Measurements from ENCODE around the gene TMEM245. TPM values are rescaled to one million over a fixed set of nuclear protein-coding genes. Genes with fewer than 3 reads are reported as not detected.

TMEM245 gene
- total and polyA plus RNA-seq, 10 of the 15 experiments (the other 5 are each of a cell fraction or from before 2014, with no cell fraction given): 7.4 to 36.1 (median 19.0) TPM

DNA sequence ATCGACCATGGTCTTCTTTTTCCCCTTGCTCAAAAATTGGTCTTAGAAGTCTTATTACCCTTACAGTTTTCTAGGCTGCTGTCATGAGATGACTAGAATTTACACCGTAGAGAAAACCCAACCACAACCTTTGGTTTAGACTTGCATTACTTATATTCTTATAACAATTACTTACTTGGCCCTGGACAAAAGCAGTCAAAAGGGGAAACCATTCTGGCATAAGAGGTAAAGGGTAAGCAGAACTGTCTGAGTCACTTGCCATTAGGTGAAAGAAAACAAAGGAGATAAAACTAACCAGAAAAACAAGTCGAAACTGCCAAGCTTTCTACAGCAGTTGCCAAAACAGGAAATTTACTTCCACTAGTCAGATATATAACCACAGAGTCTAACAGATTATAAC is 17.9 kb downstream of the TMEM245 start (continued):
- 0 out of 2 replicates have a peak, but pooled peaks have one; percentile 12 for TF ChIP-seq PKNOX1 (IDR thresholded peaks at IDR 0.05)
- no peak for TF ChIP-seq HDAC2 (IDR thresholded peaks at IDR 0.05)
- peak; percentile 23 for TF ChIP-seq BCL3 (IDR thresholded peaks at IDR 0.05; ENCODE audit: borderline replicate concordance, insufficient read depth, low read depth, low read length, poor library complexity, severe bottlenecking)
- TF ChIP-seq, protein P1, sequence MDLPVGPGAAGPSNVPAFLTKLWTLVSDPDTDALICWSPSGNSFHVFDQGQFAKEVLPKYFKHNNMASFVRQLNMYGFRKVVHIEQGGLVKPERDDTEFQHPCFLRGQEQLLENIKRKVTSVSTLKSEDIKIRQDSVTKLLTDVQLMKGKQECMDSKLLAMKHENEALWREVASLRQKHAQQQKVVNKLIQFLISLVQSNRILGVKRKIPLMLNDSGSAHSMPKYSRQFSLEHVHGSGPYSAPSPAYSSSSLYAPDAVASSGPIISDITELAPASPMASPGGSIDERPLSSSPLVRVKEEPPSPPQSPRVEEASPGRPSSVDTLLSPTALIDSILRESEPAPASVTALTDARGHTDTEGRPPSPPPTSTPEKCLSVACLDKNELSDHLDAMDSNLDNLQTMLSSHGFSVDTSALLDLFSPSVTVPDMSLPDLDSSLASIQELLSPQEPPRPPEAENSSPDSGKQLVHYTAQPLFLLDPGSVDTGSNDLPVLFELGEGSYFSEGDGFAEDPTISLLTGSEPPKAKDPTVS (IDR thresholded peaks at IDR 0.05; ENCODE audit: low read depth, low read length): no peak
- TF ChIP-seq, protein P2, sequence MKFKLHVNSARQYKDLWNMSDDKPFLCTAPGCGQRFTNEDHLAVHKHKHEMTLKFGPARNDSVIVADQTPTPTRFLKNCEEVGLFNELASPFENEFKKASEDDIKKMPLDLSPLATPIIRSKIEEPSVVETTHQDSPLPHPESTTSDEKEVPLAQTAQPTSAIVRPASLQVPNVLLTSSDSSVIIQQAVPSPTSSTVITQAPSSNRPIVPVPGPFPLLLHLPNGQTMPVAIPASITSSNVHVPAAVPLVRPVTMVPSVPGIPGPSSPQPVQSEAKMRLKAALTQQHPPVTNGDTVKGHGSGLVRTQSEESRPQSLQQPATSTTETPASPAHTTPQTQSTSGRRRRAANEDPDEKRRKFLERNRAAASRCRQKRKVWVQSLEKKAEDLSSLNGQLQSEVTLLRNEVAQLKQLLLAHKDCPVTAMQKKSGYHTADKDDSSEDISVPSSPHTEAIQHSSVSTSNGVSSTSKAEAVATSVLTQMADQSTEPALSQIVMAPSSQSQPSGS (IDR thresholded peaks at IDR 0.05; ENCODE audit: low read length): 0 out of 2 replicates have a peak, but pooled peaks have one; percentile 35
- peak; percentile 50 for TF ChIP-seq NR2F1 (conservative IDR thresholded peaks at IDR 0.05)
- TF ChIP-seq BCL11A (IDR thresholded peaks at IDR 0.05; ENCODE audit: low read depth, low read length): peak; percentile 62; the same call in 1 of the 2 replicates
